ENCODE measurements around the gene MIOS.

The MIOS gene

GRCh38 chr7:7568553-7568952, 1.9 kb downstream of the MIOS start:
- Histone ChIP-seq H3K4me3 (replicated peaks; ENCODE audit: low read depth, low read length) (peak overlapping the region; percentile 89), H3K27me3 (replicated peaks; ENCODE audit: control insufficient read depth, insufficient read depth, low read length) (no peaks in the 10 kb centered on the region), H3K36me3 (ENCODE audit: control insufficient read depth, insufficient read depth, low read length) (peaks cover 6% of the 10 kb centered on the region)
- TF ChIP-seq CTCF (IDR thresholded peaks at IDR 0.05; ENCODE audit: insufficient read depth, low read length, poor library complexity, severe bottlenecking), result no peak
- DNase-seq (ENCODE audit: extremely low read depth, insufficient read length), result no peak

GRCh38 chr7:7569081-7569527, 2.4 kb downstream of the MIOS start:
- DNase-seq (ENCODE audit: extremely low read depth, insufficient read length), result peak; percentile 49
- Histone ChIP-seq H3K36me3 (ENCODE audit: control insufficient read depth, insufficient read depth, low read length) (peaks cover 6% of the 10 kb centered on the region), H3K4me3 (replicated peaks; ENCODE audit: low read depth, low read length) (peak overlapping the region; percentile 89), H3K27me3 (replicated peaks; ENCODE audit: control insufficient read depth, insufficient read depth, low read length) (no peaks in the 10 kb centered on the region)
- no peak for TF ChIP-seq CTCF (IDR thresholded peaks at IDR 0.05; ENCODE audit: insufficient read depth, low read length, poor library complexity, severe bottlenecking)

- DNase-seq (ENCODE audit: extremely low read depth, insufficient read length), result no peak
These were observed 2.9 kb downstream of the MIOS start for GRCh38 chr7:7569615-7570014.

GRCh38 chr7:7570584-7570983, 3.9 kb downstream of the MIOS start:
- DNase-seq (ENCODE audit: extremely low read depth, insufficient read length), result no peak
- Histone ChIP-seq H3K27me3 (replicated peaks; ENCODE audit: control insufficient read depth, insufficient read depth, low read length) (no peaks in the 10 kb centered on the region), H3K36me3 (ENCODE audit: control insufficient read depth, insufficient read depth, low read length) (peaks cover 6% of the 10 kb centered on the region), H3K4me3 (replicated peaks; ENCODE audit: low read depth, low read length) (no peak overlapping the region; the same call in 1 of the 2 replicates)
- TF ChIP-seq CTCF (IDR thresholded peaks at IDR 0.05; ENCODE audit: insufficient read depth, low read length, poor library complexity, severe bottlenecking), result no peak

More at GRCh38 chr7:7569615-7570014, 2.9 kb downstream of the MIOS start:
- no peak for TF ChIP-seq CTCF (IDR thresholded peaks at IDR 0.05; ENCODE audit: insufficient read depth, low read length, poor library complexity, severe bottlenecking)
- peak overlapping the region; percentile 89 for H3K4me3 ChIP-seq (replicated peaks; ENCODE audit: low read depth, low read length)
- H3K27me3 ChIP-seq (replicated peaks; ENCODE audit: control insufficient read depth, insufficient read depth, low read length), result no peaks in the 10 kb centered on the region
- peaks cover 6% of the 10 kb centered on the region for H3K36me3 ChIP-seq (ENCODE audit: control insufficient read depth, insufficient read depth, low read length)

- Histone ChIP-seq H3K4me3 (replicated peaks; ENCODE audit: low read depth, low read length) (no peak overlapping the region), H3K27me3 (replicated peaks; ENCODE audit: control insufficient read depth, insufficient read depth, low read length) (no peaks in the 10 kb centered on the region), H3K36me3 (ENCODE audit: control insufficient read depth, insufficient read depth, low read length) (peaks cover 6% of the 10 kb centered on the region)
- no peak for TF ChIP-seq CTCF (IDR thresholded peaks at IDR 0.05; ENCODE audit: insufficient read depth, low read length, poor library complexity, severe bottlenecking)
- no peak for DNase-seq (ENCODE audit: extremely low read depth, insufficient read length)
These were observed 7.0 kb downstream of the MIOS start for GRCh38 chr7:7573701-7574100.

- TF ChIP-seq CTCF (IDR thresholded peaks at IDR 0.05; ENCODE audit: insufficient read depth, low read length, poor library complexity, severe bottlenecking), result no peak
- H3K27me3 ChIP-seq (replicated peaks; ENCODE audit: control insufficient read depth, insufficient read depth, low read length), result no peaks in the 10 kb centered on the region
- DNase-seq (ENCODE audit: extremely low read depth, insufficient read length), result no peak
- peaks cover 6% of the 10 kb centered on the region for H3K36me3 ChIP-seq (ENCODE audit: control insufficient read depth, insufficient read depth, low read length)
- no peak overlapping the region for H3K4me3 ChIP-seq (replicated peaks; ENCODE audit: low read depth, low read length)
These were observed 9.7 kb downstream of the MIOS start for GRCh38 chr7:7576344-7576743.

All from GM06990 (cell line).